ENCODE results near the gene HNF1B.

The HNF1B gene

DNA sequence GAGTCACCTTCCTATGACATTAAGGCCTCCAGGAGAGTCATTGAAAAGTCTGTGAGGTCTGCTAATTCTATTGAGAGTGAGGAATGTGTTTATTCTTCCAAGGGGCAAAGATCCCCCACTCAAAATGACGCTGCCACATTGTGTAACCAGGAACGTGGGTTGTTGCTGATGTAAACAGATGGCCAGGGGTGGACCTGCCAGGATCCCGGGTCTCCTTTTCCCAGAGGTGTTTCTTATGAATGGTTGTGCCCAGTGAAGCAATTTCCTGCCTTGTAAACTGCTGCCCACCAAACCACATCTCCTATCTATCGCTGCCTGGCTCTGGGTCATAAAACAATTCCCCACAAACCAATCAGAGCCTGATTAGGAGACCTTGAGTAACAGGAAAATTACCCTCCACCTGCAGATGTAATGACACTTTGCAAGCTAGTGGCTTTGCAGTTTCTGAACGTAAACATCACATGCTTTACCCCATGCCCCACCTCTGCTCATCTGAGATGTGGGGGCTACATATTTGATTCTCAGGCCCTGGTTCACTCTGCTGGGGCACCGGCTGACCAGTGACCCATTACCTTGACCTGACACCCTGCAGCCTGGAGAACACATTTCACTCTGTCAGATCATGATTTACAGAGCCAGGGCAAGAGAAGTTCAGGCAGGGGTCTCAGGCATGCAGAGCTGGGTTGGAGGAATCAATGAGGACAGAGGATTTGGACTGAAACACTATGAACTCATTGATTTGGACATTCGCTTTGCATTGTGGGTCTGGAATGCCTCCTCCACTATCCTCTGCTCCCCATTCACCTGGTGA is 68.5 kb downstream of the HNF1B start:
- H3K4me3 ChIP-seq (ENCODE audit: low read depth, low read length): no peak overlapping the region
- TF ChIP-seq, protein P1, sequence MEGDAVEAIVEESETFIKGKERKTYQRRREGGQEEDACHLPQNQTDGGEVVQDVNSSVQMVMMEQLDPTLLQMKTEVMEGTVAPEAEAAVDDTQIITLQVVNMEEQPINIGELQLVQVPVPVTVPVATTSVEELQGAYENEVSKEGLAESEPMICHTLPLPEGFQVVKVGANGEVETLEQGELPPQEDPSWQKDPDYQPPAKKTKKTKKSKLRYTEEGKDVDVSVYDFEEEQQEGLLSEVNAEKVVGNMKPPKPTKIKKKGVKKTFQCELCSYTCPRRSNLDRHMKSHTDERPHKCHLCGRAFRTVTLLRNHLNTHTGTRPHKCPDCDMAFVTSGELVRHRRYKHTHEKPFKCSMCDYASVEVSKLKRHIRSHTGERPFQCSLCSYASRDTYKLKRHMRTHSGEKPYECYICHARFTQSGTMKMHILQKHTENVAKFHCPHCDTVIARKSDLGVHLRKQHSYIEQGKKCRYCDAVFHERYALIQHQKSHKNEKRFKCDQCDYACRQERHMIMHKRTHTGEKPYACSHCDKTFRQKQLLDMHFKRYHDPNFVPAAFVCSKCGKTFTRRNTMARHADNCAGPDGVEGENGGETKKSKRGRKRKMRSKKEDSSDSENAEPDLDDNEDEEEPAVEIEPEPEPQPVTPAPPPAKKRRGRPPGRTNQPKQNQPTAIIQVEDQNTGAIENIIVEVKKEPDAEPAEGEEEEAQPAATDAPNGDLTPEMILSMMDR (IDR thresholded peaks at IDR 0.05; ENCODE audit: borderline replicate concordance, insufficient read depth, low read depth, low read length): no peak

DNA sequence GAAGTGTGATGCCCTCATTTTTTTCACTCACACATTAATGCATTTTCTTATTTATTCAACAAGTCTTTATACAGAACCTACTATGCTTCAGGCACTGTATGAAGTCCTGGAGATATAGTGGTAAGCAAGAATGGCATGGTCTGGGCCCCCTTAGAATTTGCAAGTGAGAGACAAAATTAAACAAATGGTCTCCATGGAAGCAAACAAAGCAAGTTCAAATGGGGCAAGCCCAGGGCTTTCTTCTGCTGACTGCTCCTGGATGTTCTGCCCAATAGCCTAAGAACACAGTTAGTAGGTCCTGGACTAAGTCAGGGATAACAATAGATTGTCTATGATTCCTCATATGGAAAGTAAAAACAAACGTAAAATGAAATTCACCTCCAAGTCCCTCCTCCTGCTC is 70.3 kb downstream of the HNF1B start:
- no peak overlapping the region for H3K4me3 ChIP-seq (ENCODE audit: low read depth, low read length)
- TF ChIP-seq, protein P1 (IDR thresholded peaks at IDR 0.05; ENCODE audit: borderline replicate concordance, insufficient read depth, low read depth, low read length): no peak

DNA sequence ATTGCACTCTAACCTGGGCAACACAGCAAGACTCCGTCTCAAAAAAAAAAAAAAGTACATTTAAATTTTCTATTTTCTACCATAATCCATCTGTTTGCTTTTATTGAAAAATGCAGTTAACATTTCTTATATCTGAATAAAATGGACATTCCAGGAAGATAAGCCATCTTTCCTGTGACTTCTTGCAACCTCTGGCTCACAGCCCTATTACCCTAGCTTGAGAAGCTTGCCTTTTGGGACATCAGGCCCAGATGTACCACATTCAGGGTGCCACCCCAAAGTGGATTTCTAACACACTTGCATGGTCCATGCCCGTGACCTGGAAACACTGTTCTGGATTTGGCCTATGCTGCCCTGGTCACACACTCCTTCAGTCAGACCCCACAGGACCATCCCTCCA is 71.5 kb downstream of the HNF1B start:
- H3K4me3 ChIP-seq (ENCODE audit: low read depth, low read length): no peak overlapping the region
- TF ChIP-seq, protein P1 (IDR thresholded peaks at IDR 0.05; ENCODE audit: borderline replicate concordance, insufficient read depth, low read depth, low read length): no peak

DNA sequence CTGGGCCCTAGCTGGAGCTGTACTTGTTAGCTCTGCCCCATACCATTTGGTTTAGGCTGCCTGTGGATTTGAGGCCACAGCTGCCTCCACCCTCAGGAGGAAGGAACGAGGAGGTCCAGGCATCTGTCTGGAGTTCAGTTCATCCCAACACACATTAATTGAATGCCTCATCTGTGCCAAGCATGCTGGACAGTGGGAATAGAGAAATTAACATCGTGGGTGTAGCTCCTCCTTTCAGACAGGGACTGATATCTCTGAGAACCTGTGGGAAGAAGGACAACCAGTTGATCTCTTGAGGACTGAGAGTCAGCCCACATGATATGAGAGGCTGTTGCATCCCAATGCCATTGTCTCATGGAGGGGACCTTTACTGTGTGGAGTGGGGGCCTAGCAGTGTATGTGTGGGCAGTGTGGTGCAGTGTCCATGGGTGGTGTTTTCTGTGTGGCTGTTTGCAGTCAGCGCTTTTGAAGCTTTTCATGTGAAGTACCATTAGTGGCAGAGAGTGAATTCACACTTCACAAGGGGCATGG is 72.2 kb downstream of the HNF1B start:
- H3K4me3 ChIP-seq (ENCODE audit: low read depth, low read length): no peak overlapping the region
- TF ChIP-seq, protein P1 (IDR thresholded peaks at IDR 0.05; ENCODE audit: borderline replicate concordance, insufficient read depth, low read depth, low read length): no peak

DNA sequence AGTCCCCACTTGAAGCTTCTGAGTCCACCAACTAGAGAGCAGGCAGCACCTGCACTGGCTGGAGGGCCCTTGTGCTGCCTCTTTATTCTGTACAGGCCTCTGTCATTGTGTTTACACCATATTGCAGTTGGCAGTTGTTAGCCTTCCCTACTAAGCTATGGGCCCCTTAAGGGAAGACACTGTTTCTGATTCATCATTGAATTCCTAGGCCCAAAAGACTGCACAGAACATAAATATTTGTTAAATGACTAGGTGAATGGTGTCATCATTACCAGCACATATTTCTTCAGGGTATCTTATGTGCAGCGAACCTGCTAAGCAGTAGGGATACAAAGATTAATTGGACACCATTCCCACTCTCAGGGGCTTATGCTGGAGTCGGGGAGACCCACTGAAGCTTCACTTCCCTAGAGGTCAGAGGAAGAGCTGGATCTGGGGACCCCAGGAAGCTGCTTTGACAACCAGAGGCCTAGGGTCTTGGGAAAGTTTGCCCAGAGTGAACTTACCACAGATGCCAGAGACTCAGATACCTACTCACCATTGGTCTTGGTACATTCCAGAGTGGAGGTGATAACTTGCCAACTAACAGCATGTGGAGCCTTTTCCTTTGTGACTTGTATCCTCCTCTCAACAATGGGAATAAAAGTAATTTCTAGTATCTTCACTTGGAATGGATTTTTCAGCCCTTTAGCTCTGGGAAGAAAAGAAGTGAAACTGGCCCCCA is 72.9 kb downstream of the HNF1B start:
- TF ChIP-seq, protein P1 (IDR thresholded peaks at IDR 0.05; ENCODE audit: borderline replicate concordance, insufficient read depth, low read depth, low read length): no peak
- H3K4me3 ChIP-seq (ENCODE audit: low read depth, low read length): no peak overlapping the region

DNA sequence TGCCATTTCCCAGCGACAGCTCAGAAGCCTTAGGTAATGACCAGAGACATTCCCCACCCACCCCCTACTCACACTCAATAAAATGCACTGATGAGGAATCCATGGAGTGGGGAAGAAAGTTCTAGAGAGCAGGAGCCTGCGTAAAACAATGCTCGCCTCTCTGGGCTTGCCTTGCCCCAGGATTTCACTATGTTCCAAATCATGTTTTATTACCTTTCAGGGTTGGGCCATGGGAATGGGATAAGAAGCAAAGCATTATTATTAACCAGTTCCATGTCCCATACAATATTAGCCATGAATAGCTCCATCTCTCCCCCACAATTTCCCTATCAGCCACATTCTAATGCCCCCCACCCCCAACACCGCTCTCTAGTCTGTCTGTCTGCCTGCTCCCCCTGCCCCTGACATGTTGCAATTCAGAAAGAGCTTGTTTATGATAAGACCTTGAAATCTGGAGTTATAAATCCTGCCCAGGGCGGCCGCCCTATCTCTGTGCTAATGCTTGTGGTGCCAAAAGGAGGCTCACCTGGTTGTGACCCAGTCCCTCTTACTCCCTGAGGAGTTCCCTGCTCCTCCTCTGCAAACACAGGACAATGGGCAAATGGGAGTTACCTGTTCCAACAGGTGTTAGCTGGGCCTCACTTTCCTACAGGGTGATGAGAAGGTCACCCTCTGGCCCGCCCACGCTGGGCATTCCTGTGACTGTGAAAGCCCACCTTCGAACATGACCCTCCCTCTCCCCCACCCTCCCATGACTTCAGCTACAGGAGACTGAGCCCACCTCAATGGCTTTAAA is 73.6 kb downstream of the HNF1B start:
- TF ChIP-seq, protein P1 (IDR thresholded peaks at IDR 0.05; ENCODE audit: borderline replicate concordance, insufficient read depth, low read depth, low read length): no peak
- H3K4me3 ChIP-seq (ENCODE audit: low read depth, low read length): no peak overlapping the region
